Gastroesophageal sphincter (tissue), 4 donors: Measurements from ENCODE around the gene LRRC42. TPM values are rescaled to one million over a fixed set of nuclear protein-coding genes. Genes with fewer than 3 reads are reported as not detected.

ENCODE experiments used
- ATAC-seq: fragments of 150-250 bp; one replicate; pipeline ENCODE4 v1.9.1; 2016; ENCODE audit warnings: mild to moderate bottlenecking, moderate library complexity
- H3K27ac ChIP-seq, 4 donors: fragments of 200-600 bp; sonication (generic) in 3 of 4; 1 replicate in 3 of 4; 2 replicates in 1 of 4; pipeline ENCODE4 v1.5.1; 2016 to 2019
- H3K27me3 ChIP-seq: fragments of 200-600 bp; sonication (generic); one replicate; pipeline ENCODE4 v1.5.1; 2019
- H3K36me3 ChIP-seq, 2 donors: fragments of 200-600 bp; sonication (generic); one replicate each; pipeline ENCODE4 v1.5.1; 2019; ENCODE audit warnings: control low read depth in 1 of 2
- H3K4me1 ChIP-seq, 3 donors: fragments of 200-600 bp; sonication (generic); 1 replicate in 2 of 3; 2 replicates in 1 of 3; pipeline ENCODE4 v1.5.1; 2016 to 2019; ENCODE audit warnings: control low read depth in 2 of 3
- H3K4me3 ChIP-seq, 2 donors: fragments of 200-600 bp; sonication (generic); one replicate each; pipeline ENCODE4 v1.5.1; 2019; ENCODE audit warnings: mild to moderate bottlenecking in 1 of 2, moderate library complexity in 1 of 2
- H3K9me3 ChIP-seq, 3 donors: fragments of 200-600 bp; sonication (generic); one replicate each; pipeline ENCODE4 v1.5.1; 2017 to 2019; ENCODE audit warnings: control low read depth in 2 of 3
- CTCF ChIP-seq, 4 experiments: fragments of 200-600 bp in 2 of 4; fragments of 450-650 bp in 2 of 4; sonication (generic) in 1 of 4; IDR thresholded peaks; one replicate each; pipeline ENCODE4 v1.5.1; 2017 to 2019; ENCODE audit warnings: antibody characterized with exemption in 4 of 4, mild to moderate bottlenecking in 2 of 4, moderate library complexity in 2 of 4
- EP300 ChIP-seq: sonication (generic); formaldehyde crosslinking; IDR thresholded peaks from one replicate; pipeline ENCODE4 v1.6.1; 2017; ENCODE audit warnings: antibody characterized with exemption, mild to moderate bottlenecking
- POLR2A ChIP-seq, 2 donors: fragments of 450-650 bp; IDR thresholded peaks; one replicate each; pipeline ENCODE4 v1.6.1; 2017; ENCODE audit warnings: antibody characterized with exemption in 2 of 2, mild to moderate bottlenecking in 2 of 2, moderate library complexity in 1 of 2
- POLR2AphosphoS5 ChIP-seq: sonication (generic); formaldehyde crosslinking; IDR thresholded peaks from one replicate; pipeline ENCODE4 v1.6.1; 2017; ENCODE audit warnings: antibody characterized with exemption
- WGBS, 2 donors: methylation state at CpG; one replicate each; pipeline ENCODE4 v1.1.5; 2018; ENCODE audit warnings: low coverage in 1 of 2; 5-methylcytosine and 5-hydroxymethylcytosine counted together
- total RNA-seq, 4 donors: library from RNA; depleted of rRNA; stranded (reverse); fragments of >200 nt; gene quantifications; one replicate each; pipeline ENCODE4 v1.1.0, GENCODE V29; 2016

Gene LRRC42
- total RNA-seq, 4 donors from 2014 or later: 19.6 to 31.4 (median 23.9) TPM

- ATAC-seq: no peak
- peak overlapping the region; percentile 51 to 98 (median 91) for H3K27ac ChIP-seq
- no peak for TF ChIP-seq EP300
- no peak for TF ChIP-seq POLR2AphosphoS5
- no peak for TF ChIP-seq CTCF (IDR thresholded peaks at IDR 0.05)
- no peak for TF ChIP-seq POLR2A (IDR thresholded peaks at IDR 0.05)
- peak overlapping the region; percentile 56 to 82 for H3K4me3 ChIP-seq
- no peaks in the 10 kb centered on the region for H3K27me3 ChIP-seq
- 0% methylated on average over 15 to 16 of the region's 16 CpGs for WGBS, 2 donors
- no peaks in the 10 kb centered on the region for H3K36me3 ChIP-seq
- peaks cover 0 to 65% (median 17%) of the 10 kb centered on the region in 3 donors for H3K4me1 ChIP-seq
- H3K9me3 ChIP-seq: no peaks in the 10 kb centered on the region
Observed at GRCh38 chr1:53945183-53945432, 1.0 kb upstream of the LRRC42 start.

- peak within 1 kb of the TSS; percentile 51 to 98 (median 91) for H3K27ac ChIP-seq
- WGBS, 2 donors: 0% methylated on average over 4 to 5 of the region's 90 CpGs
- H3K27me3 ChIP-seq: no peaks in the 10 kb centered on the region
- TF ChIP-seq CTCF (IDR thresholded peaks at IDR 0.05): no peak
- TF ChIP-seq POLR2AphosphoS5: peak; percentile 88
- peak; percentile 74 to 76 for TF ChIP-seq POLR2A (IDR thresholded peaks at IDR 0.05)
- peak within 1 kb of the TSS; percentile 69 to 82 for H3K4me3 ChIP-seq
- peak; percentile 92 for ATAC-seq
- H3K9me3 ChIP-seq: no peaks in the 10 kb centered on the region
- H3K36me3 ChIP-seq: no peaks in the 10 kb centered on the region
- H3K4me1 ChIP-seq: peaks cover 0 to 66% (median 17%) of the 10 kb centered on the region in 3 donors
Observed at GRCh38 chr1:53945433-53946251, 508 bp upstream of the LRRC42 start, which contains the start of gene IFT25. Gene IFT25 (minus strand): TSS chr1:53945699. CDS start chr1:53940082, 5,617 bp downstream.

- WGBS, 2 donors: 29 to 46% methylated on average over 5 to 6 of the region's 6 CpGs
- H3K27ac ChIP-seq: peak overlapping the region in 3 of 4 donors; percentile 89 to 98 (median 93)
- H3K9me3 ChIP-seq: no peaks in the 10 kb centered on the region
- H3K4me1 ChIP-seq: peaks cover 0 to 71% (median 17%) of the 10 kb centered on the region in 3 donors
- H3K27me3 ChIP-seq: no peaks in the 10 kb centered on the region
- H3K36me3 ChIP-seq: peaks cover 0 to 9% of the 10 kb centered on the region in 2 donors
- TF ChIP-seq CTCF (IDR thresholded peaks at IDR 0.05) (no peak), POLR2A (IDR thresholded peaks at IDR 0.05) (no peak), EP300 (no peak), POLR2AphosphoS5 (no peak)
- peak overlapping the region; percentile 69 to 82 for H3K4me3 ChIP-seq
- no peak for ATAC-seq
Observed at GRCh38 chr1:53947172-53947907, 1.2 kb downstream of the LRRC42 start.

GRCh38 chr1:53948291-53948690, 2.1 kb downstream of the LRRC42 start:
- Histone ChIP-seq H3K9me3 (no peaks in the 10 kb centered on the region), H3K27me3 (no peaks in the 10 kb centered on the region), H3K27ac (peak overlapping the region in 2 of 4 donors; percentile 42 to 89), H3K4me3 (no peak overlapping the region), H3K4me1 (peaks cover 0 to 68% (median 17%) of the 10 kb centered on the region in 3 donors), H3K36me3 (peaks cover 0 to 18% of the 10 kb centered on the region in 2 donors)
- ATAC-seq: no peak
- no peak for TF ChIP-seq POLR2A (IDR thresholded peaks at IDR 0.05)
- no peak for TF ChIP-seq EP300
- TF ChIP-seq POLR2AphosphoS5: no peak
- no peak for TF ChIP-seq CTCF (IDR thresholded peaks at IDR 0.05)
- 69 to 76% methylated on average over 4 to 5 of the region's 5 CpGs for WGBS, 2 donors
